ENCODE results near the gene BCO2.
"Not testable (repeated sequence)": the region's sequence is repeated elsewhere in the genome, so short reads cannot be mapped to it uniquely, and the experiment has no call there.

Gene BCO2

GRCh38 chr11:112161012-112161411, 14.3 kb upstream of the BCO2 start:
- no peak overlapping the region for H3K4me3 ChIP-seq (ENCODE audit: low read length)
- TF ChIP-seq CTCF (IDR thresholded peaks at IDR 0.05; ENCODE audit: insufficient read depth, low read depth, low read length, missing control alignments), result no peak
- DNase-seq (ENCODE audit: low read depth), result peak; percentile 13

GRCh38 chr11:112162200-112162599, 13.1 kb upstream of the BCO2 start:
- DNase-seq (ENCODE audit: low read depth); H3K4me3 ChIP-seq (ENCODE audit: low read length): not testable (repeated sequence)

DNA sequence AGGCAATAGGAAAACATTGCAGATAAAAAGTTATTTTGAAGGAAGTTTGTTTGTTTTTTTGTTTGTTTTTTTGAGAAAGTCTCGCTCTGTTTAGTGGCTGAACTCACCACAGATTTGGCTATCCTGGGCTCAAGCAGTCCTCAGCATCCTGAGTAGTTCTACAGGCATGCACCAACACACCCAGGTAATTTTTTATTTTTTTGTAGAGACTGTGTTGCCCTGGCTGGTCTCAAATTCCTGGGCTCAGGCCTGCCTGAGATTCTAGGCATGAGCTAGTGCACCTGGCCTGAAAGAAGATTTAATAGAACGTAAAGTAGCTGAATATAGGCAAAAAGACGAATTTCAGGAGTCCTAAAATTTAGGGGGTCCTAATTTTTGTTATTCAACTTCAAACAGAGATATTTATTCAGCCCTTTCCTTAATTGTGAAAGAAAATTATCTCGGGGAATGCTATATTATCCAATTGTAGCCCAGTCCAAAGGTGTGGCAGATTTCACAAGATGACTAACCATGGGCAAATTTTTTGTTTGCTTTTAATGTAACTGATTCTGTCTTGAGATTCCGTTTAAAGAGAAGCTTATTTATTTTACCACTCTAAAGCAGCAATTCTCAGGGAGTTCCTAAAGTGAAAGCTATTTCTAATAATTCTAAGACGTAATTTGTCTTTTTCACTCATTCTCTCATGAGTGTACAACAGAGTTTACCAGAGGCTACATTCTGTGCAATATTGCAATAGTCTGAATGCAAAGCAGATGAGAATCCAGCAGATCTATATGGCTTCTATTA, 12.4 kb upstream of the BCO2 start:
- no peak for TF ChIP-seq CTCF (IDR thresholded peaks at IDR 0.05; ENCODE audit: insufficient read depth, low read depth, low read length, missing control alignments)
- H3K4me3 ChIP-seq (ENCODE audit: low read length), result peak overlapping the region; percentile 48

DNA sequence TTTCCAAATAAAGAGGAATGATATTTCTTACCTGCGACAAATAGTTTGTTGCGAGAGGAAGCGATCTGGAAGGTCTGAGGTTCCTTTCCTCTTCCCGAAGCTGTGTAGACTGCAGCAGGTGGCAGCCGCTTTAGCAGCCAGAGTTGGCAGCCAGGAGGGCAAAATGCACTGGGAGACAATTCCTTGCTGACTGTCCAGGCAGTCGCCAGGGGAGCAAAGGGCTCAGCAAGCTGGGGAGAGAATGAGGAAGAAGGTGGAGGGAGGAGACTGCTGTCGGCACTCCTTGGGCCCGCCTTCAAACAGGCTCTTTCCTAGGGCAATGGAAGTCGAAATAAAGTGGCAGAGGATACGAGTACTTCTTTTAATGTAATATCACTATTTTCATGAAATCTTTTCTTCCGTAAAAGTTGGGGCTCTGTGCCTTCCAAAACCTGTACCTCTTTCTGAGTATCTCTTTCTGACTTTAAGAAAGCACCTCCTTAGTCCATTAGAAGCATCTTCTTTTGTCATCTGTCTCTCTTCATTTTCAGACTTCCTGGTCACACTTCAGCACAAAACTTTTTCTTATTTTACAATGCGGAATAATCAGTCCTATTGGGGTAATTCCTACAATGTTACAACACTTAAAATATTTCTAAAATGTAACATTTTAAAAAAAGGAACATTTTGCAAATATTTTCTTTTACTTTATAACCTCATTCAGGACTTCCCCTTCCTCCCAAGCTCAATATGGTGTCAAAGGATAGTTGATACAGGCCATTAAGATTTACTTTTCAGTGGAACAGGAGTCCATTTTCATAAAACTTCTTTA, 11.2 kb upstream of the BCO2 start, which contains the start of gene IL18:
Gene IL18 (minus strand): TSS at position 220 of the 811 bp plus-strand sequence. CDS start 9,041 bp downstream, outside the sequence.
- peak within 1 kb of the TSS; percentile 48 for H3K4me3 ChIP-seq (ENCODE audit: low read length)
- DNase-seq (ENCODE audit: low read depth), result peak; percentile 74
- TF ChIP-seq CTCF (IDR thresholded peaks at IDR 0.05; ENCODE audit: insufficient read depth, low read depth, low read length, missing control alignments), result peak; percentile 7

More for the DNA sequence above, 12.4 kb upstream of the BCO2 start:
- peak; percentile 77 for DNase-seq (ENCODE audit: low read depth)

DNA sequence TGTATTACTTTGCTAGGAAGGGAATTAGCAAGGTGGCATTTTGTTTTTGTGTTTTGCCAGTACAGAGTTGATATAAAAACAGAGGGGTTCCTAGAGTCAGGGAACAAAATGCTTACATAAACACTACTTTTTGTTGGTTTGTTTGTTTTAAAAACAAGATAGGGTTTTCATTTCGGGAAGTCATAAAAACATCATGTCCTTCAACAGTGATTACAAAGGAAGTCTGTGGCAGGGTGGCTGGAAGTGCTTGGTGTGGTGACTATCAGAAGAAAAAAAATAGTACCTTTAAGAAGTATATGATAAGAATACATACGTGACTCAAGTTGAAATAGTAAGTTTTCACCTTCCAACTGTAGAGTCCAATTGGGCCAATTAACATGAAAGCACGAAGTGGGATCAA, 10.3 kb upstream of the BCO2 start:
- DNase-seq (ENCODE audit: low read depth), result no peak
- H3K4me3 ChIP-seq (ENCODE audit: low read length), result no peak overlapping the region
- no peak for TF ChIP-seq CTCF (IDR thresholded peaks at IDR 0.05; ENCODE audit: insufficient read depth, low read depth, low read length, missing control alignments)

GRCh38 chr11:112166562-112166961, 8.8 kb upstream of the BCO2 start:
- TF ChIP-seq CTCF (IDR thresholded peaks at IDR 0.05; ENCODE audit: insufficient read depth, low read depth, low read length, missing control alignments), result no peak
- peak; percentile 87 for DNase-seq (ENCODE audit: low read depth)
- no peak overlapping the region for H3K4me3 ChIP-seq (ENCODE audit: low read length)

- H3K4me3 ChIP-seq (ENCODE audit: low read length), result no peak within 1 kb of the TSS
- no peak for TF ChIP-seq CTCF (IDR thresholded peaks at IDR 0.05; ENCODE audit: insufficient read depth, low read depth, low read length, missing control alignments)
- no peak for DNase-seq (ENCODE audit: low read depth)
Measured at GRCh38 chr11:112167145-112167544, 8.2 kb upstream of the BCO2 start, which contains the start of gene TEX12. TSS of gene TEX12 (plus strand) at chr11:112167372. CDS start at chr11:112169269, 1,897 bp downstream.

Data from epithelial cell of esophagus (primary cell).